HG02678 (cell line): ENCODE results near the gene ASAH2.

Experiments used
- ATAC-seq: cut with Tn5 transposase; IDR thresholded peaks from one replicate; pipeline ENCODE4 v1.9.1; 2021; ENCODE audit warnings: mild to moderate bottlenecking, moderate library complexity; ENCODE audit not compliant: unreplicated experiment

ASAH2 gene

GRCh38 chr10:50210876-50211275 is 40.4 kb downstream of the ASAH2 start:
- no peak for ATAC-seq
